Prostate gland (tissue), 2 donors: Measurements from ENCODE around the gene LYPD6B.
A peak's percentile ranks its signal among the peaks of the same experiment; 100 is the strongest.

Source experiments
- POLR2A ChIP-seq: fragments of 450-650 bp; IDR thresholded peaks from one replicate; pipeline ENCODE4 v1.6.1; 2016; ENCODE audit warnings: antibody characterized with exemption, mild to moderate bottlenecking
- POLR2AphosphoS5 ChIP-seq: sonication (generic); formaldehyde crosslinking; IDR thresholded peaks from one replicate; pipeline ENCODE4 v1.6.1; 2017; ENCODE audit warnings: antibody characterized with exemption
- TF ChIP-seq, protein P1 (sequence below), 4 experiments: fragments of 200-600 bp in 2 of 4; fragments of 450-650 bp in 2 of 4; sonication (generic) in 2 of 4; IDR thresholded peaks; 1 replicate in 3 of 4; 2 replicates in 1 of 4; pipeline ENCODE4 v1.5.1; 2016 to 2019; ENCODE audit warnings: antibody characterized with exemption in 4 of 4, mild to moderate bottlenecking in 2 of 4, moderate library complexity in 2 of 4

DNA sequence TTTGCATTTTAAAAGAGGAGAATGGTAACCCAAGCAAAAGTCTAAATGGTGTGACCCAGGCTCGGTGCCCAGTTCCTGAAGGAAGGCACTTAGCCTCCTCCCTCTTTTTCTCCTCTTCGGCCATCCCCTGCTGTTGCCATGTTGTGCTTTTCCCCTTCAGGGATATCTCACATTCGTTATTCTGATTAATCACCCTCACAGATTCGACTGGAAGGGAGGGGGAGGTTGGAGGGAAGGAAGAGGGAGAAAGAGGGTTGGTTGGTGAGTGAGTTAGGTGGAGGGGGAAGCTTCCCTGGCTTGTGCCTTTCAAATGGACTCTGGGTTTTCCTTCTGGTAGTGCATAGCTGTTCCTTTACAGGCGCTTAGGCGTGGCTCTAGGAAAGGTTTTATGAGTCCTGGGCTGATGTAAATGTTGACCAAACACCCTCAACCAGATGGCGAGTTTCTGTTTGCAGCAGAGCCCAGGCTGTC, 39.0 kb upstream of the LYPD6B start:
- TF ChIP-seq, protein P1, sequence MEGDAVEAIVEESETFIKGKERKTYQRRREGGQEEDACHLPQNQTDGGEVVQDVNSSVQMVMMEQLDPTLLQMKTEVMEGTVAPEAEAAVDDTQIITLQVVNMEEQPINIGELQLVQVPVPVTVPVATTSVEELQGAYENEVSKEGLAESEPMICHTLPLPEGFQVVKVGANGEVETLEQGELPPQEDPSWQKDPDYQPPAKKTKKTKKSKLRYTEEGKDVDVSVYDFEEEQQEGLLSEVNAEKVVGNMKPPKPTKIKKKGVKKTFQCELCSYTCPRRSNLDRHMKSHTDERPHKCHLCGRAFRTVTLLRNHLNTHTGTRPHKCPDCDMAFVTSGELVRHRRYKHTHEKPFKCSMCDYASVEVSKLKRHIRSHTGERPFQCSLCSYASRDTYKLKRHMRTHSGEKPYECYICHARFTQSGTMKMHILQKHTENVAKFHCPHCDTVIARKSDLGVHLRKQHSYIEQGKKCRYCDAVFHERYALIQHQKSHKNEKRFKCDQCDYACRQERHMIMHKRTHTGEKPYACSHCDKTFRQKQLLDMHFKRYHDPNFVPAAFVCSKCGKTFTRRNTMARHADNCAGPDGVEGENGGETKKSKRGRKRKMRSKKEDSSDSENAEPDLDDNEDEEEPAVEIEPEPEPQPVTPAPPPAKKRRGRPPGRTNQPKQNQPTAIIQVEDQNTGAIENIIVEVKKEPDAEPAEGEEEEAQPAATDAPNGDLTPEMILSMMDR (IDR thresholded peaks at IDR 0.05), result no peak
- TF ChIP-seq POLR2A (no peak), POLR2AphosphoS5 (peak; percentile 38)
